B cell (primary cell): ENCODE measurements around the gene LYST. TPM values are rescaled to one million over a fixed set of nuclear protein-coding genes. Genes with fewer than 3 reads are reported as not detected.

Source experiments
- ATAC-seq: fragments of 200-7000 bp; cut with Tn5 transposase; one replicate; pipeline ENCODE4 v1.10.0; 2021; ENCODE audit warnings: low read depth, mild to moderate bottlenecking, moderate number of reproducible peaks, moderate library complexity
- CTCF ChIA-PET: fragments of 350-600 bp; sonication (Branson Sonifier 250); formaldehyde crosslinking; loops from one replicate; lab custom pipeline; 2021; ENCODE audit warnings: antibody characterized with exemption, inconsistent platforms; lab: Charles Lee
- POLR2A ChIA-PET: fragments of 350-600 bp; sonication (Branson Sonifier 250); formaldehyde crosslinking; loops from one replicate; lab custom pipeline; 2021; ENCODE audit warnings: antibody characterized with exemption; lab: Charles Lee
- DNase-seq: peaks from one replicate; pipeline ENCODE4 v3.0.0; 2013
- H2AFZ ChIP-seq: 2 replicates; pipeline ENCODE4 v1.6.1; 2012; ENCODE audit warnings: mild to moderate bottlenecking, low read depth, low read length; ENCODE audit not compliant: insufficient read depth, poor library complexity, severe bottlenecking
- H3K27ac ChIP-seq, 2 donors: 1 replicate in 1 of 2; 2 replicates in 1 of 2; pipeline ENCODE4 v1.5.1; 2012 to 2013; ENCODE audit warnings: low read length in 2 of 2, mild to moderate bottlenecking in 2 of 2, moderate library complexity in 1 of 2
- H3K27me3 ChIP-seq, 4 experiments: fragments of 200-600 bp in 1 of 4; sonication (generic) in 1 of 4; replicated peaks in 1 of 4; 1 replicate in 2 of 4; 2 replicates in 2 of 4; pipeline versions ENCODE4 v1.6.1 to v1.7.0; 2013 to 2016; ENCODE audit warnings: low read length in 3 of 4, mild to moderate bottlenecking in 2 of 4, mixed read lengths in 1 of 4, moderate library complexity in 1 of 4; ENCODE audit not compliant: insufficient read depth in 4 of 4, control insufficient read depth in 3 of 4; ENCODE audit errors: control extremely low read depth in 1 of 4
- H3K36me3 ChIP-seq, 2 experiments: replicated peaks in 1 of 2; 1 replicate in 1 of 2; 2 replicates in 1 of 2; pipeline versions ENCODE4 v1.6.1 to v1.7.1; 2013; ENCODE audit warnings: low read length in 1 of 2; ENCODE audit not compliant: insufficient read depth in 2 of 2, control insufficient read depth in 1 of 2; ENCODE audit errors: control extremely low read depth in 1 of 2, extremely low read depth in 1 of 2
- H3K4me1 ChIP-seq, 2 donors: fragments of 200-600 bp in 1 of 2; sonication (generic) in 1 of 2; 1 replicate in 1 of 2; 2 replicates in 1 of 2; pipeline versions ENCODE4 v1.5.1 to v1.6.1; 2013 to 2017; ENCODE audit warnings: low read length in 2 of 2; ENCODE audit not compliant: control insufficient read depth in 2 of 2, insufficient read depth in 2 of 2
- H3K4me2 ChIP-seq: replicated peaks from 2 replicates; pipeline ENCODE3; 2012; ENCODE audit warnings: mild to moderate bottlenecking, low read depth, low read length; ENCODE audit not compliant: poor library complexity, severe bottlenecking
- H3K4me3 ChIP-seq, 5 experiments: fragments of 200-600 bp in 1 of 5; sonication (generic) in 1 of 5; 1 replicate in 3 of 5; 2 replicates in 2 of 5; pipeline versions ENCODE4 v1.5.1 to v1.7.0; 2011 to 2016; ENCODE audit warnings: low read length in 4 of 5, mild to moderate bottlenecking in 4 of 5, low read depth in 2 of 5, control low read depth in 1 of 5, moderate library complexity in 1 of 5; ENCODE audit not compliant: insufficient read depth in 1 of 5; ENCODE audit errors: control extremely low read depth in 1 of 5, extremely low read depth in 1 of 5
- H3K79me2 ChIP-seq: fragments of 200-600 bp; sonication (generic); one replicate; pipeline ENCODE4 v1.6.0; 2016; ENCODE audit warnings: low read length; ENCODE audit not compliant: control insufficient read depth, insufficient read depth
- H3K9ac ChIP-seq: fragments of 200-600 bp; sonication (generic); 2 replicates; pipeline ENCODE4 v1.6.1; 2017; ENCODE audit warnings: mild to moderate bottlenecking, low read length, moderate library complexity
- H3K9me3 ChIP-seq, 3 donors: one replicate each; pipeline versions ENCODE4 v1.6.1 to v1.7.1; 2013; ENCODE audit warnings: low read length in 2 of 3; ENCODE audit not compliant: control insufficient read depth in 2 of 3, insufficient read depth in 1 of 3; ENCODE audit errors: control extremely low read depth in 1 of 3
- H4K20me1 ChIP-seq: 2 replicates; pipeline ENCODE4 v1.6.0; 2012; ENCODE audit warnings: mild to moderate bottlenecking, low read length; ENCODE audit not compliant: insufficient read depth, control insufficient read depth, poor library complexity, severe bottlenecking
- H3K27ac Mint-ChIP-seq: one replicate; pipeline ENCODE4 v1.8.0; 2021; ENCODE audit warnings: mixed read lengths
- H3K27me3 Mint-ChIP-seq: one replicate; pipeline ENCODE4 v1.8.0; 2021; ENCODE audit warnings: mixed read lengths
- H3K4me1 Mint-ChIP-seq: one replicate; pipeline ENCODE4 v1.8.0; 2021; ENCODE audit warnings: mixed read lengths
- H3K4me3 Mint-ChIP-seq: one replicate; pipeline ENCODE4 v1.8.0; 2021; ENCODE audit warnings: mixed read lengths
- H3K9me3 Mint-ChIP-seq: one replicate; pipeline ENCODE4 v1.8.0; 2022; ENCODE audit warnings: mixed read lengths; ENCODE audit not compliant: insufficient read depth
- EZH2 ChIP-seq: IDR thresholded peaks from 2 replicates; pipeline ENCODE4 v1.6.1; 2012; ENCODE audit warnings: borderline replicate concordance, low read depth, mild to moderate bottlenecking, moderate library complexity, low read length; ENCODE audit not compliant: insufficient read depth, poor library complexity, severe bottlenecking
- WGBS: methylation state at CpG from one replicate; pipeline ENCODE4 v1.1.5; 2013; ENCODE audit warnings: missing lambda C conversion rate; ENCODE audit not compliant: insufficient coverage; 5-methylcytosine and 5-hydroxymethylcytosine counted together
- intact Hi-C: fragments of 100-400 bp; cut with micrococcal nuclease; formaldehyde crosslinking; loops from one replicate; pipeline ENCODE4 v1.10.0; 2022
- polyA plus RNA-seq: library from polyadenylated mRNA; depleted of rRNA; stranded (reverse); fragments of >200 nt; gene quantifications from 2 replicates; pipeline ENCODE4 v1.2.3, GENCODE V29; 2012
- total RNA-seq, 2 donors: library from RNA; stranded (reverse); fragments of 120-200 nt in 1 of 2; gene quantifications; 1 replicate in 1 of 2; 2 replicates in 1 of 2; pipeline versions ENCODE4 v1.2.3 to v1.2.4, GENCODE V29; 2013 to 2022
- TF ChIP-seq, protein P1 (sequence below): fragments of 200-600 bp; IDR thresholded peaks from one replicate; pipeline ENCODE4 v1.8.0; 2022; ENCODE audit warnings: antibody characterized with exemption, mild to moderate bottlenecking

Gene LYST
- total and polyA plus RNA-seq, 2 donors (not counting 1 experiment from before 2014, with no cell fraction given): 50.4 to 120 TPM

DNA sequence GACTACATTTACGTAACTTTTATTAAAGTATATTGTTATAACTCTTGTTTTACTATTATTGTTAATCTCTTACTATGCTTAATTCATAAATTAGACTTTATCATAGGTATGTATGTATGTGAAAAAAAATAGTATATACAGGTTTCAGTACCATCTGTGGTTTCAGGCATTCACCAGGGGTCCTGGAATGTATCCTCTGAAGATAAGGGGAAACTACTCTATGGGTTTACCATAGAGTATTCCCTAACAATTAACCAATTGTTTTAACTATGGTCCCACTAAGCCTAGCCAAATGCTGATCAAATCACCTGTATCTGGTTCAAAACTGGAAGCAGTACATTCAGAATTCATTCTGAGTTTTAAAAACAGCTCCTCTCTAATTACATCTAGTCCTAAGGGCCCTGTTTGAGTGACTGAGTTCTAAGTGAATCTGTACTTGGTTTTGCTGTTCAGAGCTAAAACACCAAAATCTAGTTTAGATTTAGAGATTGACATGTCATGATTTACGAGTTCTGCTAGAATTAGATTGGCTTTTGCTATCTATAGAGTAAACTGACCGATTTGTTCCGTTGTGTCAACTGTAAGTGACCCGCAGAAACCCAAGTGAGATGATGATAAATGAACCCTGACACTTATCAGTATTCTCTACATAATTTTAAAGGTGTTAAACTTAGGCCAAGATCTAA is 123.6 kb downstream of the LYST start:
- intact Hi-C loops: no loop called here
- POLR2A ChIA-PET: no interaction called here
- DNase-seq (no peak), ATAC-seq (no peak)
- Histone ChIP-seq H3K4me1 (no peaks in the 10 kb centered on the region), H2AFZ (no peak overlapping the region), H3K27me3 (no peaks in the 10 kb centered on the region), H3K36me3 (peaks cover 4 to 69% of the 10 kb centered on the region in 2 experiments), H3K9me3 (no peaks in the 10 kb centered on the region), H3K79me2 (no peaks in the 10 kb centered on the region), H3K27ac (no peak overlapping the region), H4K20me1 (no peaks in the 10 kb centered on the region), H3K9ac (no peak overlapping the region), H3K4me2 (no peak overlapping the region), H3K4me3 (no peak overlapping the region)
- no peaks in the 10 kb centered on the region for H3K9me3 Mint-ChIP-seq
- no peaks in the 10 kb centered on the region for H3K4me1 Mint-ChIP-seq
- H3K27ac Mint-ChIP-seq: no peak overlapping the region
- WGBS: no CpG with 5 or more reads among the region's 5 CpGs
- TF ChIP-seq EZH2: no peak
- TF ChIP-seq, protein P1, sequence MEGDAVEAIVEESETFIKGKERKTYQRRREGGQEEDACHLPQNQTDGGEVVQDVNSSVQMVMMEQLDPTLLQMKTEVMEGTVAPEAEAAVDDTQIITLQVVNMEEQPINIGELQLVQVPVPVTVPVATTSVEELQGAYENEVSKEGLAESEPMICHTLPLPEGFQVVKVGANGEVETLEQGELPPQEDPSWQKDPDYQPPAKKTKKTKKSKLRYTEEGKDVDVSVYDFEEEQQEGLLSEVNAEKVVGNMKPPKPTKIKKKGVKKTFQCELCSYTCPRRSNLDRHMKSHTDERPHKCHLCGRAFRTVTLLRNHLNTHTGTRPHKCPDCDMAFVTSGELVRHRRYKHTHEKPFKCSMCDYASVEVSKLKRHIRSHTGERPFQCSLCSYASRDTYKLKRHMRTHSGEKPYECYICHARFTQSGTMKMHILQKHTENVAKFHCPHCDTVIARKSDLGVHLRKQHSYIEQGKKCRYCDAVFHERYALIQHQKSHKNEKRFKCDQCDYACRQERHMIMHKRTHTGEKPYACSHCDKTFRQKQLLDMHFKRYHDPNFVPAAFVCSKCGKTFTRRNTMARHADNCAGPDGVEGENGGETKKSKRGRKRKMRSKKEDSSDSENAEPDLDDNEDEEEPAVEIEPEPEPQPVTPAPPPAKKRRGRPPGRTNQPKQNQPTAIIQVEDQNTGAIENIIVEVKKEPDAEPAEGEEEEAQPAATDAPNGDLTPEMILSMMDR: no peak
- H3K4me3 Mint-ChIP-seq: no peak overlapping the region
- CTCF ChIA-PET: no interaction called here
- H3K27me3 Mint-ChIP-seq: no peaks in the 10 kb centered on the region

- Histone ChIP-seq H3K36me3 (peaks cover 6 to 67% of the 10 kb centered on the region in 2 experiments), H3K9ac (no peak overlapping the region), H3K9me3 (no peaks in the 10 kb centered on the region), H4K20me1 (no peaks in the 10 kb centered on the region), H3K27me3 (no peaks in the 10 kb centered on the region), H2AFZ (no peak overlapping the region), H3K79me2 (no peaks in the 10 kb centered on the region), H3K4me2 (no peak overlapping the region), H3K27ac (no peak overlapping the region), H3K4me3 (no peak overlapping the region), H3K4me1 (no peaks in the 10 kb centered on the region)
- Mint-ChIP-seq H3K27ac (no peak overlapping the region), H3K4me3 (no peak overlapping the region), H3K27me3 (no peaks in the 10 kb centered on the region), H3K4me1 (no peaks in the 10 kb centered on the region), H3K9me3 (no peaks in the 10 kb centered on the region)
- ChIA-PET POLR2A (no interaction called here), CTCF (no interaction called here)
- no peak for ATAC-seq
- WGBS: 96% methylated on average over 4 of the region's 5 CpGs
- intact Hi-C loops: no loop called here
- TF ChIP-seq, protein P1: no peak
- DNase-seq: no peak
Measured at GRCh38 chr1:235741294-235741693, 125.4 kb downstream of the LYST start.
